Colonic mucosa (tissue), 4 donors: Measurements from ENCODE around the gene PDLIM7. TPM values are rescaled to one million over a fixed set of nuclear protein-coding genes. Genes with fewer than 3 reads are reported as not detected.

Experiments used
- DNase-seq: peaks from one replicate; pipeline ENCODE4 v3.0.0-alpha.2; 2020
- H3K27ac ChIP-seq: fragments of 200-600 bp; one replicate; pipeline ENCODE4 v1.8.0; 2021
- H3K27me3 ChIP-seq: fragments of 200-600 bp; one replicate; pipeline ENCODE4 v1.8.0; 2021
- H3K36me3 ChIP-seq: fragments of 200-600 bp; one replicate; pipeline ENCODE4 v1.8.0; 2021
- H3K4me1 ChIP-seq: fragments of 200-600 bp; one replicate; pipeline ENCODE4 v1.8.0; 2021; ENCODE audit warnings: mild to moderate bottlenecking
- H3K4me3 ChIP-seq: fragments of 200-600 bp; one replicate; pipeline ENCODE4 v1.8.0; 2021
- H3K9ac ChIP-seq, 2 donors: one replicate each; pipeline ENCODE4 v1.7.0; 2013; ENCODE audit warnings: control low read depth in 2 of 2, low read depth in 2 of 2, low read length in 2 of 2
- H3K9me3 ChIP-seq: fragments of 200-600 bp; one replicate; pipeline ENCODE4 v1.8.0; 2021
- intact Hi-C: fragments of 100-400 bp; cut with DNase I; formaldehyde crosslinking; loops from one replicate; pipeline ENCODE4 v1.14.1; 2022
- total RNA-seq, 2 donors: library from RNA; stranded (reverse); fragmentation: NEBNext Ultra II Directional in 1 of 2; extraction: Animal tissue kit (Norgen Biotek cat#: 25700) in 1 of 2; gene quantifications; one replicate each; pipeline ENCODE4 v1.2.1, GENCODE V29; 2021
- TF ChIP-seq, protein P1 (sequence below): fragments of 200-600 bp; IDR thresholded peaks from one replicate; pipeline ENCODE4 v1.8.0; 2022; ENCODE audit warnings: antibody characterized with exemption, mild to moderate bottlenecking
- donor health status: healthy.
- donor health status: DM: no; HTN: no; CAD: no.
- donor health status: DM: no; HTN: no; CAD: no.

PDLIM7 gene
- total RNA-seq, 2 donors from 2014 or later = 19.7 to 44.9 TPM

GRCh38 chr5:177496727-177497291, 595 bp downstream of the PDLIM7 start:
- peak overlapping the region; percentile 51 for H3K4me3 ChIP-seq
- DNase-seq = no peak
- peaks cover 10% of the 10 kb centered on the region for H3K4me1 ChIP-seq
- TF ChIP-seq, protein P1, sequence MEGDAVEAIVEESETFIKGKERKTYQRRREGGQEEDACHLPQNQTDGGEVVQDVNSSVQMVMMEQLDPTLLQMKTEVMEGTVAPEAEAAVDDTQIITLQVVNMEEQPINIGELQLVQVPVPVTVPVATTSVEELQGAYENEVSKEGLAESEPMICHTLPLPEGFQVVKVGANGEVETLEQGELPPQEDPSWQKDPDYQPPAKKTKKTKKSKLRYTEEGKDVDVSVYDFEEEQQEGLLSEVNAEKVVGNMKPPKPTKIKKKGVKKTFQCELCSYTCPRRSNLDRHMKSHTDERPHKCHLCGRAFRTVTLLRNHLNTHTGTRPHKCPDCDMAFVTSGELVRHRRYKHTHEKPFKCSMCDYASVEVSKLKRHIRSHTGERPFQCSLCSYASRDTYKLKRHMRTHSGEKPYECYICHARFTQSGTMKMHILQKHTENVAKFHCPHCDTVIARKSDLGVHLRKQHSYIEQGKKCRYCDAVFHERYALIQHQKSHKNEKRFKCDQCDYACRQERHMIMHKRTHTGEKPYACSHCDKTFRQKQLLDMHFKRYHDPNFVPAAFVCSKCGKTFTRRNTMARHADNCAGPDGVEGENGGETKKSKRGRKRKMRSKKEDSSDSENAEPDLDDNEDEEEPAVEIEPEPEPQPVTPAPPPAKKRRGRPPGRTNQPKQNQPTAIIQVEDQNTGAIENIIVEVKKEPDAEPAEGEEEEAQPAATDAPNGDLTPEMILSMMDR = no peak
- peak overlapping the region; percentile 79 for H3K27ac ChIP-seq
- no peaks in the 10 kb centered on the region for H3K27me3 ChIP-seq
- peak overlapping the region; percentile 68 to 80 for H3K9ac ChIP-seq
- intact Hi-C loops = loop anchor here (5.0 kb wide), 1 partner anchor 90 kb away; the partner anchor contains the start of gene F12
- H3K36me3 ChIP-seq = no peaks in the 10 kb centered on the region
- H3K9me3 ChIP-seq = no peaks in the 10 kb centered on the region

DNA sequence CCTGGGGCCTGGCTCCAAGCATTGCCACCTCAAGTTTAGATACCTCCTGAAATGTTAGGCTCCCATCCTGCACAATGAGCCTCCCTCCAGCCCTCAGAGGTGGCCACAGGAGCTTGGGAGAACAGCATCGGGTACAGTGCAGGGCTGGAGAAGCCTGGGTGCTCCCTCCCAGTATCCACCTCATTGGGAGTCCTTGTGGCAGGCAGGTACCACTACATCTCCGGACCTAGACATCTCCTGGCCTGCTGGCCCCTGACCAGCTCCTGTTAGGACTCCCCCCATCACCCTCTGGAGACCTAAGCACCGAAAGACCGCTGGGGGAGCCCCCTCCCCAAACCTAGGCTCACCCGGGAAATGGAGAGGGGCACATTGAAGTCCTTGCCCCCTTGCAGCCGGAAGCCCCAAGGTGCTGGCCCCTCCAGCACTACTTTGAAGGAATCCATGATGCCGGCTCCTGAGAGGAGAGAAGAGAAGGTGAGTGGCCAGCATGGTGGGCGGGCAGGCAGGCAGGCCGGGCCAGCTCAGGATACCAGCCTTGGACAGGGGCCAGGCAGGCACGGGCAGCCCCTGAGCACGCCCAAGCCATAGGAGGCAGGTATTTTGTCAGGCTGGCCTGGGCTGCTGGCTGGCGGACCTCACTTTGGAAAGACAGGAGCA, 1.2 kb downstream of the PDLIM7 start:
- Histone ChIP-seq H3K9me3 (no peaks in the 10 kb centered on the region), H3K9ac (peak overlapping the region; percentile 68 to 80), H3K27ac (peak overlapping the region; percentile 79), H3K27me3 (no peaks in the 10 kb centered on the region), H3K36me3 (no peaks in the 10 kb centered on the region), H3K4me1 (peaks cover 10% of the 10 kb centered on the region), H3K4me3 (peak overlapping the region; percentile 51)
- TF ChIP-seq, protein P1 = peak; percentile 19
- intact Hi-C loops = loop anchor here (5.0 kb wide), 1 partner anchor 89 kb away; the partner anchor contains the start of gene F12
- DNase-seq = no peak

- intact Hi-C loops = loop anchor here (5.0 kb wide), 1 partner anchor 88 kb away; the partner anchor contains the start of gene F12
- peak overlapping the region; percentile 68 to 80 for H3K9ac ChIP-seq
These were observed 2.0 kb downstream of the PDLIM7 start for GRCh38 chr5:177495243-177496060.

GRCh38 chr5:177494346-177495195, 2.8 kb downstream of the PDLIM7 start:
- Histone ChIP-seq H3K4me1 (peaks cover 10% of the 10 kb centered on the region), H3K27ac (peak overlapping the region; percentile 79), H3K9me3 (no peaks in the 10 kb centered on the region), H3K4me3 (peak overlapping the region; percentile 9), H3K27me3 (no peaks in the 10 kb centered on the region), H3K36me3 (no peaks in the 10 kb centered on the region), H3K9ac (peak overlapping the region in 1 of 2 donors; percentile 72)
- TF ChIP-seq, protein P1 = peak; percentile 12
- intact Hi-C loops = loop anchor here (5.0 kb wide), 1 partner anchor 87 kb away; the partner anchor contains the start of gene F12
- peak; percentile 61 for DNase-seq

More at GRCh38 chr5:177495243-177496060, 2.0 kb downstream of the PDLIM7 start:
- Histone ChIP-seq H3K27me3 (no peaks in the 10 kb centered on the region), H3K9me3 (no peaks in the 10 kb centered on the region), H3K4me3 (peak overlapping the region; percentile 51), H3K4me1 (peaks cover 10% of the 10 kb centered on the region), H3K36me3 (no peaks in the 10 kb centered on the region), H3K27ac (peak overlapping the region; percentile 79)
- TF ChIP-seq, protein P1 = no peak
- DNase-seq = peak; percentile 54
